T-helper 2 cell treated with Interferon-gamma antibody and Interleukin-4, amounts not matched to agents 5 μg/mL and 100 μg/mL, for 36 hours (primary cell): ENCODE measurements around the gene SPHK1.

Experiments
- DNase-seq: peaks from one replicate; pipeline ENCODE4 v3.0.0; 2021; ENCODE audit warnings: low spot score
- H3K27ac Mint-ChIP-seq: one replicate; pipeline ENCODE4 v1.8.0; 2021; ENCODE audit warnings: mild to moderate bottlenecking, mixed read lengths
- H3K27me3 Mint-ChIP-seq: one replicate; pipeline ENCODE4 v1.8.0; 2021; ENCODE audit warnings: low read depth, mixed read lengths
- H3K36me3 Mint-ChIP-seq: one replicate; pipeline ENCODE4 v1.8.0; 2021; ENCODE audit warnings: low read depth, mixed read lengths
- H3K4me1 Mint-ChIP-seq: one replicate; pipeline ENCODE4 v1.8.0; 2021; ENCODE audit warnings: low read depth, mixed read lengths
- H3K4me3 Mint-ChIP-seq: one replicate; pipeline ENCODE4 v1.8.0; 2022; ENCODE audit warnings: mild to moderate bottlenecking, moderate library complexity, mixed read lengths
- H3K9me3 Mint-ChIP-seq: one replicate; pipeline ENCODE4 v1.8.0; 2021; ENCODE audit warnings: mixed read lengths

The SPHK1 gene

GRCh38 chr17:76399175-76400172 is 15.1 kb downstream of the SPHK1 start:
- no peaks in the 10 kb centered on the region for H3K9me3 Mint-ChIP-seq
- H3K36me3 Mint-ChIP-seq, result peaks cover 45% of the 10 kb centered on the region
- DNase-seq, result no peak
- H3K27ac Mint-ChIP-seq, result no peak overlapping the region
- H3K4me3 Mint-ChIP-seq, result no peak overlapping the region
- no peaks in the 10 kb centered on the region for H3K4me1 Mint-ChIP-seq
- no peaks in the 10 kb centered on the region for H3K27me3 Mint-ChIP-seq

- Mint-ChIP-seq H3K9me3 (no peaks in the 10 kb centered on the region), H3K4me3 (no peak overlapping the region), H3K36me3 (peaks cover 45% of the 10 kb centered on the region), H3K27me3 (no peaks in the 10 kb centered on the region), H3K27ac (no peak overlapping the region), H3K4me1 (no peaks in the 10 kb centered on the region)
- no peak for DNase-seq
Observed at GRCh38 chr17:76402711-76403110, 18.3 kb downstream of the SPHK1 start.

- H3K4me3 Mint-ChIP-seq, result no peak overlapping the region
- H3K9me3 Mint-ChIP-seq, result no peaks in the 10 kb centered on the region
- H3K4me1 Mint-ChIP-seq, result peaks cover 4% of the 10 kb centered on the region
- H3K27ac Mint-ChIP-seq, result no peak overlapping the region
- H3K27me3 Mint-ChIP-seq, result no peaks in the 10 kb centered on the region
- peaks cover 36% of the 10 kb centered on the region for H3K36me3 Mint-ChIP-seq
- DNase-seq, result no peak
Observed at GRCh38 chr17:76404256-76404655, 19.8 kb downstream of the SPHK1 start.

GRCh38 chr17:76404976-76405563 is 20.7 kb downstream of the SPHK1 start:
- Mint-ChIP-seq H3K36me3 (peaks cover 31% of the 10 kb centered on the region), H3K4me1 (peaks cover 4% of the 10 kb centered on the region), H3K27me3 (no peaks in the 10 kb centered on the region), H3K9me3 (no peaks in the 10 kb centered on the region), H3K4me3 (no peak overlapping the region), H3K27ac (no peak overlapping the region)
- no peak for DNase-seq

GRCh38 chr17:76405607-76405966 is 21.2 kb downstream of the SPHK1 start:
- no peaks in the 10 kb centered on the region for H3K9me3 Mint-ChIP-seq
- H3K36me3 Mint-ChIP-seq, result peaks cover 29% of the 10 kb centered on the region
- H3K27ac Mint-ChIP-seq, result no peak overlapping the region
- no peak for DNase-seq
- peaks cover 4% of the 10 kb centered on the region for H3K4me1 Mint-ChIP-seq
- no peaks in the 10 kb centered on the region for H3K27me3 Mint-ChIP-seq
- no peak overlapping the region for H3K4me3 Mint-ChIP-seq

- no peaks in the 10 kb centered on the region for H3K27me3 Mint-ChIP-seq
- no peak for DNase-seq
- H3K9me3 Mint-ChIP-seq, result no peaks in the 10 kb centered on the region
- peaks cover 4% of the 10 kb centered on the region for H3K4me1 Mint-ChIP-seq
- no peak overlapping the region for H3K4me3 Mint-ChIP-seq
- H3K36me3 Mint-ChIP-seq, result peaks cover 25% of the 10 kb centered on the region
- H3K27ac Mint-ChIP-seq, result no peak overlapping the region
Observed at GRCh38 chr17:76405967-76406647, 21.7 kb downstream of the SPHK1 start.

GRCh38 chr17:76407509-76407908 is 23.1 kb downstream of the SPHK1 start:
- Mint-ChIP-seq H3K27me3 (no peaks in the 10 kb centered on the region), H3K4me1 (peaks cover 4% of the 10 kb centered on the region), H3K9me3 (no peaks in the 10 kb centered on the region), H3K36me3 (peaks cover 15% of the 10 kb centered on the region), H3K4me3 (no peak overlapping the region), H3K27ac (no peak overlapping the region)
- DNase-seq, result no peak

GRCh38 chr17:76408037-76408849 is 23.8 kb downstream of the SPHK1 start:
- peaks cover 15% of the 10 kb centered on the region for H3K36me3 Mint-ChIP-seq
- peaks cover 4% of the 10 kb centered on the region for H3K4me1 Mint-ChIP-seq
- no peak overlapping the region for H3K4me3 Mint-ChIP-seq
- H3K27ac Mint-ChIP-seq, result no peak overlapping the region
- H3K27me3 Mint-ChIP-seq, result no peaks in the 10 kb centered on the region
- DNase-seq, result peak; percentile 49
- H3K9me3 Mint-ChIP-seq, result no peaks in the 10 kb centered on the region

GRCh38 chr17:76410328-76410965 is 26.0 kb downstream of the SPHK1 start:
- Mint-ChIP-seq H3K36me3 (no peaks in the 10 kb centered on the region), H3K27me3 (no peaks in the 10 kb centered on the region), H3K9me3 (no peaks in the 10 kb centered on the region), H3K4me1 (peaks cover 4% of the 10 kb centered on the region), H3K4me3 (no peak overlapping the region), H3K27ac (peak overlapping the region; percentile 26)
- no peak for DNase-seq

GRCh38 chr17:76411247-76411646 is 26.8 kb downstream of the SPHK1 start:
- H3K27me3 Mint-ChIP-seq, result no peaks in the 10 kb centered on the region
- no peak overlapping the region for H3K4me3 Mint-ChIP-seq
- no peaks in the 10 kb centered on the region for H3K36me3 Mint-ChIP-seq
- no peak overlapping the region for H3K27ac Mint-ChIP-seq
- no peak for DNase-seq
- peaks cover 4% of the 10 kb centered on the region for H3K4me1 Mint-ChIP-seq
- no peaks in the 10 kb centered on the region for H3K9me3 Mint-ChIP-seq

- Mint-ChIP-seq H3K27ac (no peak overlapping the region), H3K4me3 (no peak overlapping the region), H3K36me3 (no peaks in the 10 kb centered on the region), H3K9me3 (no peaks in the 10 kb centered on the region), H3K4me1 (no peaks in the 10 kb centered on the region), H3K27me3 (no peaks in the 10 kb centered on the region)
- DNase-seq, result no peak
Observed at GRCh38 chr17:76414334-76415295, 30.2 kb downstream of the SPHK1 start.

- Mint-ChIP-seq H3K27me3 (no peaks in the 10 kb centered on the region), H3K27ac (no peak overlapping the region), H3K9me3 (no peaks in the 10 kb centered on the region), H3K36me3 (no peaks in the 10 kb centered on the region), H3K4me1 (no peaks in the 10 kb centered on the region), H3K4me3 (no peak overlapping the region)
- no peak for DNase-seq
Observed at GRCh38 chr17:76415786-76416185, 31.4 kb downstream of the SPHK1 start.
